K562 (cell line): ENCODE measurements around the gene RAP1A. TPM values are rescaled to one million over a fixed set of nuclear protein-coding genes. Genes with fewer than 3 reads are reported as not detected.

Experiments
- ATAC-seq: fragments of 200-7000 bp; cut with Tn5 transposase; 3 replicates; pipeline ENCODE4 v1.9.1; 2020; ENCODE audit warnings: moderate library complexity
- BruUV-seq: library from RNA; stranded (reverse); fragments of 400-500 nt; replicated peaks from 2 replicates; lab custom pipeline; 2021; lab: Mats Ljungman, UMichigan
- CTCF ChIA-PET: fragments of 300-600 bp; formaldehyde crosslinking; extraction: SDS; loops from one replicate; lab custom pipeline; 2021; ENCODE audit warnings: low intra/inter-chr PET ratio; lab: Yijun Ruan, JAX
- POLR2A ChIA-PET: fragments of 300-600, 350-650 bp; sonication (Branson Sonifier 250); formaldehyde crosslinking; extraction: SDS; loops from one replicate; lab custom pipeline; 2021; ENCODE audit warnings: antibody characterized with exemption, inconsistent platforms; lab: Yijun Ruan, JAX
- DNase-seq, 4 experiments: peaks; one replicate each; pipeline versions ENCODE4 v3.0.0 to v3.0.0-alpha.2; 2011 to 2018; ENCODE audit warnings: low spot score in 3 of 4, mixed read lengths in 3 of 4; ENCODE audit errors: extremely low read depth in 1 of 4
- FAIRE-seq: peaks from 2 replicates; lab custom pipeline; 2011; peaks lifted over from hg19 to GRCh38; lab: Jason Lieb, UNC
- H2AFZ ChIP-seq: 2 replicates; pipeline ENCODE4 v1.6.0; 2011; ENCODE audit warnings: low read depth, low read length, control low read depth, inconsistent platforms
- H3K27ac ChIP-seq: fragments of 200-600 bp; 3 replicates; pipeline ENCODE4 v1.8.0; 2011; ENCODE audit warnings: low read depth, mild to moderate bottlenecking, control low read depth, inconsistent platforms, low read length, moderate library complexity, mixed read lengths; ENCODE audit errors: extremely low read depth
- H3K27me3 ChIP-seq, 2 experiments: fragments of 300-600 bp in 1 of 2; 2 replicates in 1 of 2; 3 replicates in 1 of 2; pipeline versions ENCODE4 v1.6.0 to v1.8.0; 2011; ENCODE audit warnings: inconsistent platforms in 2 of 2, low read length in 2 of 2, mild to moderate bottlenecking in 1 of 2, mixed read lengths in 1 of 2, moderate library complexity in 1 of 2; ENCODE audit not compliant: control insufficient read depth in 2 of 2, insufficient read depth in 2 of 2
- H3K36me3 ChIP-seq: fragments of 300-600 bp; 3 replicates; pipeline ENCODE4 v1.8.0; 2011; ENCODE audit warnings: mild to moderate bottlenecking, low read length, inconsistent platforms; ENCODE audit not compliant: control insufficient read depth, insufficient read depth
- H3K4me1 ChIP-seq, 2 experiments: fragments of 200-600 bp in 1 of 2; replicated peaks in 1 of 2; 2 replicates in 1 of 2; 3 replicates in 1 of 2; pipeline versions ENCODE4 v1.5.1 to v1.8.0; 2011; ENCODE audit warnings: inconsistent platforms in 2 of 2, low read length in 2 of 2, mild to moderate bottlenecking in 1 of 2, mixed read lengths in 1 of 2, moderate library complexity in 1 of 2; ENCODE audit not compliant: control insufficient read depth in 2 of 2, insufficient read depth in 2 of 2
- H3K4me2 ChIP-seq: 2 replicates; pipeline ENCODE4 v1.6.1; 2011; ENCODE audit warnings: low read length, control low read depth, inconsistent platforms, mixed read lengths; ENCODE audit not compliant: insufficient read depth
- H3K4me3 ChIP-seq: fragments of 200-600 bp; sonication (generic), shearing (Covaris generic); 2 replicates; pipeline ENCODE4 v1.5.1; 2016; ENCODE audit warnings: control low read depth, inconsistent platforms
- H3K79me2 ChIP-seq: fragments of 200-600 bp; 3 replicates; pipeline ENCODE4 v1.8.0; 2011; ENCODE audit warnings: low read length, inconsistent platforms; ENCODE audit not compliant: control insufficient read depth, insufficient read depth
- H3K9ac ChIP-seq, 2 experiments: 2 replicates each; pipeline versions ENCODE4 v1.6.0 to v1.6.1; 2011; ENCODE audit warnings: low read depth in 2 of 2, low read length in 2 of 2, control low read depth in 1 of 2, inconsistent platforms in 1 of 2, mild to moderate bottlenecking in 1 of 2, mixed read lengths in 1 of 2; ENCODE audit not compliant: insufficient read depth in 1 of 2
- H3K9me1 ChIP-seq: one replicate; pipeline ENCODE4 v1.6.0; 2011; ENCODE audit warnings: inconsistent platforms, mild to moderate bottlenecking, low read length, moderate library complexity; ENCODE audit not compliant: control insufficient read depth, insufficient read depth
- H3K9me3 ChIP-seq: replicated peaks from 2 replicates; pipeline ENCODE4 v1.5.1; 2011; ENCODE audit warnings: low read depth, low read length, inconsistent platforms; ENCODE audit not compliant: control insufficient read depth, insufficient read depth
- H4K20me1 ChIP-seq: replicated peaks from 2 replicates; pipeline ENCODE4 v1.6.1; 2011; ENCODE audit warnings: low read length, inconsistent platforms, mixed read lengths; ENCODE audit not compliant: control insufficient read depth, insufficient read depth
- CTCF ChIP-seq, 3 experiments: IDR thresholded peaks in 2 of 3; conservative IDR thresholded peaks in 1 of 3; 2 replicates each; pipeline ENCODE4 v1.5.1; 2011 to 2012; ENCODE audit warnings: low read length in 3 of 3, mild to moderate bottlenecking in 3 of 3, control low read depth in 2 of 3, improper control_type of control experiment in 1 of 3, inconsistent platforms in 1 of 3, low read depth in 1 of 3, mixed read lengths in 1 of 3, moderate library complexity in 1 of 3; ENCODE audit not compliant: insufficient read depth in 2 of 3
- THAP7 ChIP-seq: fragments of 250-450 bp; sonication (Bioruptor Pico); IDR thresholded peaks from 2 replicates; pipeline ENCODE4 v1.5.0; 2021
- WGBS: fragments of 100-300 bp; shearing (Covaris generic); methylation state at CpG from one replicate; pipeline ENCODE4 v1.1.6; 2016; ENCODE audit warnings: low coverage, mixed read lengths; ENCODE audit not compliant: insufficient coverage; ENCODE audit errors: missing lambda C conversion rate; 5-methylcytosine and 5-hydroxymethylcytosine counted together
- in situ Hi-C: fragments of 300-500 bp; cut with MboI; formaldehyde crosslinking; loops from 4 replicates; pipeline ENCODE4 v1.15.0; 2018; ENCODE audit warnings: inconsistent platforms, mixed read lengths
- intact Hi-C: fragments of 100-400 bp; cut with micrococcal nuclease; formaldehyde crosslinking; loops from 2 replicates; pipeline ENCODE4 v1.14.2; 2022
- polyA plus RNA-seq, 8 experiments: library from polyadenylated mRNA; depleted of rRNA in 4 of 8; stranded (reverse) in 5 of 8; unstranded in 3 of 8; fragments of >200 nt; fragmentation: Nextera tagmentation in 2 of 8; fragmentation: Illumina TruSeq in 1 of 8; extraction: Ambion mirVana in 2 of 8; extraction: Trizol in 1 of 8; gene quantifications; 2 replicates each; pipeline versions ENCODE4 v1.2.1 to v1.2.3, GENCODE V29; 2011 to 2014; ENCODE audit warnings: inconsistent platforms in 1 of 8, missing spikeins in 1 of 8
- total RNA-seq, 7 experiments: library from RNA; depleted of rRNA in 6 of 7; stranded (reverse); fragments of >200 nt in 6 of 7; fragmentation: Illumina TruSeq in 2 of 7; extraction: Trizol in 2 of 7; gene quantifications; 2 replicates each; pipeline versions ENCODE4 v1.2.1 to v1.2.3, GENCODE V29; 2011 to 2021; ENCODE audit warnings: low replicate concordance in 1 of 7

The RAP1A gene
- total and polyA plus RNA-seq, 9 of the 15 experiments (the other 6 are each of a cell fraction or from before 2014, with no cell fraction given) = 13.4 to 86.2 (median 32.5) TPM

- ChIA-PET CTCF (interaction anchor here (0.6 to 2.5 kb wide), 6 partner anchors 23 to 265 kb away, joined by 3 to 23 read pairs (median 6); no protein-coding TSS in a partner anchor), POLR2A (interaction anchor here (0.6 to 1.4 kb wide), 4 partner anchors 8 to 524 kb away, joined by 3 to 4 read pairs (median 3); partner anchors contain the start of genes DDX20 and INKA2)
- peaks cover 3% of the 10 kb centered on the region; the same call in 1 of the 2 replicates for H4K20me1 ChIP-seq
- H2AFZ ChIP-seq = no peak overlapping the region
- H3K4me3 ChIP-seq = no peak overlapping the region
- no peaks in the 10 kb centered on the region for H3K79me2 ChIP-seq
- 16% methylated on average over 2 of the region's 2 CpGs for WGBS
- intact Hi-C loops = loop anchor here (5.0 kb wide), 1 partner anchor 84 kb away; no protein-coding TSS in a partner anchor
- BruUV-seq = no TSS peak
- FAIRE-seq (no peak), ATAC-seq (peak; percentile 44; the same call in 2 of the 3 replicates), DNase-seq (peak in 1 of 4 experiments; percentile 26)
- peaks cover 10 to 32% of the 10 kb centered on the region in 2 experiments for H3K27me3 ChIP-seq
- no peak overlapping the region for H3K4me2 ChIP-seq
- H3K27ac ChIP-seq = no peak overlapping the region
- in situ Hi-C loops = no loop called here
- no peaks in the 10 kb centered on the region for H3K9me1 ChIP-seq
- H3K36me3 ChIP-seq = no peaks in the 10 kb centered on the region
- H3K9me3 ChIP-seq = no peaks in the 10 kb centered on the region
- peaks cover 0 to 13% of the 10 kb centered on the region in 2 experiments; a peak in 2 of 5 replicates for H3K4me1 ChIP-seq
- no peak overlapping the region for H3K9ac ChIP-seq
- TF ChIP-seq CTCF (IDR thresholded peaks at IDR 0.05 in 2 of 3, conservative IDR thresholded peaks at IDR 0.05 in 1 of 3; ENCODE audit: insufficient read depth in 2 of 3, low read depth in 1 of 3, low read length in 3 of 3) (peak in 2 of 3 experiments; percentile 23 to 35; a peak in 1 of 6 replicates), THAP7 (CRISPR knock-in tag) (no peak)
Observed at GRCh38 chr1:111746614-111746999, 127.0 kb downstream of the RAP1A start.
